GM23248 (cell line): Measurements from ENCODE around the gene LTK.

Source experiments
- EZH2 ChIP-seq: fragments of 200-600 bp; sonication (generic); IDR thresholded peaks from 2 replicates; pipeline ENCODE4 v1.6.1; 2018; ENCODE audit warnings: antibody characterized with exemption, mild to moderate bottlenecking; ENCODE audit not compliant: insufficient read depth, poor library complexity, severe bottlenecking
- EZH2phosphoT487 ChIP-seq: fragments of 200-600 bp; sonication (generic); IDR thresholded peaks from 2 replicates; pipeline ENCODE4 v1.6.1; 2018; ENCODE audit warnings: antibody characterized with exemption, moderate library complexity, mild to moderate bottlenecking, low read depth; ENCODE audit not compliant: insufficient read depth

- TF ChIP-seq EZH2 (no peak), EZH2phosphoT487 (no peak)
Observed at GRCh38 chr15:41510728-41511127, 2.9 kb downstream of the LTK start.
